Activated gamma-delta T cell (primary cell): ENCODE data around the gene FBXO9.
"Not testable (repeated sequence)": the region's sequence is repeated elsewhere in the genome, so short reads cannot be mapped to it uniquely, and the experiment has no call there.

Source experiments
- DNase-seq: peaks from one replicate; lab custom pipeline; 2025; lab: John Stamatoyannopoulos, UW

FBXO9 gene

GRCh38 chr6:53045891-53046673 lies 19.1 kb upstream of the FBXO9 start:
- DNase-seq = no peak

DNA sequence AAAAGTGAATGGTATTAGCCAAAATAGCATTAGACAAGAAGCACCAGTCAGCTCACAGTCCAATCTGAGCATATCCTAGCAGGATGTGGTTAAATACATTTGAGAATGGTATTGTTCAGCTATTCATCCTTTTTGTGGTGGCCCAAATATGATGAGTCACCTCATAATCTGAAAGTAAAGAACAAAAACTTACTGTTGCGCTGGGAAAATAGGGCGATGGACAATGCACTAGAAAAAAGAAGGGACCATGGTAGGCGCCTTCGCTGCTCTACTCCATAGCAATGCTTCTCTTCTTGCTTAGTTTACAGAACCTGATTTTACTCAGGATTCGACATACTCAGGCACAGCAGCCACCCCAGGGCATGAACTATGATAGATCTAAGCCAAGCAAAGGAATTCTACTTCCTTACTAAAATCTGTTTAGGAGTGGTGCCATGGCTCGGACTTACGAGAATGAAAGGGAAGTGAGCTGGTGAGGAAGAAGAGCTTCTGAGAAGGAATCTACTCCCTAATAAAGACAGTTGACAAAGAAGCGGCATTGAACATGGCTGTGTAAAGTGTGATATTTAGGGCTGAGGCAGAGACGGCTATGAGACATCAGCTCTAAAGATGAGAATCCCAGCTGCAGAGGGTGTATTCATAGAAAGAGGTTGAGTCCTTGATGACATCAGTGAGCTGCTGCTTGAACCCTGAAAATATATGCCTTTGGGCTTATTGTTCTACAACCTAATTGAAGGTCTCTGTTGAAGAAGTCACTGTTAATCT lies 16.6 kb upstream of the FBXO9 start:
- DNase-seq = no peak

GRCh38 chr6:53049415-53049814 lies 15.8 kb upstream of the FBXO9 start:
- no peak for DNase-seq

- not testable (repeated sequence) for DNase-seq
These were observed 13.1 kb upstream of the FBXO9 start for GRCh38 chr6:53052152-53052551.

DNA sequence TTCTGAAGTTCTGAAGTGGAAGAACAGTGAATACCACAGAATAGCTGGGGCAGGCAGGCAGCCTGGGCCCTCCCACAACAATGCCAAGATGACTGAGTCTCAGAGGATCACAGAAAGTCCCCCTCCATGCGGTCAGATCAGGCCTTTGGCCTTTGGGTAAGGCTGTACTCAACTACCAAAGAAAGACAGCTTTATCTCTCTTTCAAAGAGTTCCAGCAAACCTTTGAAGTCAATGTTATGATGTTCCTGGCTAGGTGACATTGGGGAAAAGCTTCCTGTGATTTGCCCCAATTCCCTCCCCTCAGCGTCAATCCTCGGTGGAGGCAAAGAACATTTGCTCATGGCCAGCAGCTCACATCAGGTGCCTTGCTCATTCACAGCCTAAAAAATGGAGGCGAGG lies 10.7 kb upstream of the FBXO9 start:
- DNase-seq = no peak

GRCh38 chr6:53055873-53056272 lies 9.3 kb upstream of the FBXO9 start:
- DNase-seq = no peak

- no peak for DNase-seq
These were observed 8.9 kb upstream of the FBXO9 start for GRCh38 chr6:53056273-53056672.

DNA sequence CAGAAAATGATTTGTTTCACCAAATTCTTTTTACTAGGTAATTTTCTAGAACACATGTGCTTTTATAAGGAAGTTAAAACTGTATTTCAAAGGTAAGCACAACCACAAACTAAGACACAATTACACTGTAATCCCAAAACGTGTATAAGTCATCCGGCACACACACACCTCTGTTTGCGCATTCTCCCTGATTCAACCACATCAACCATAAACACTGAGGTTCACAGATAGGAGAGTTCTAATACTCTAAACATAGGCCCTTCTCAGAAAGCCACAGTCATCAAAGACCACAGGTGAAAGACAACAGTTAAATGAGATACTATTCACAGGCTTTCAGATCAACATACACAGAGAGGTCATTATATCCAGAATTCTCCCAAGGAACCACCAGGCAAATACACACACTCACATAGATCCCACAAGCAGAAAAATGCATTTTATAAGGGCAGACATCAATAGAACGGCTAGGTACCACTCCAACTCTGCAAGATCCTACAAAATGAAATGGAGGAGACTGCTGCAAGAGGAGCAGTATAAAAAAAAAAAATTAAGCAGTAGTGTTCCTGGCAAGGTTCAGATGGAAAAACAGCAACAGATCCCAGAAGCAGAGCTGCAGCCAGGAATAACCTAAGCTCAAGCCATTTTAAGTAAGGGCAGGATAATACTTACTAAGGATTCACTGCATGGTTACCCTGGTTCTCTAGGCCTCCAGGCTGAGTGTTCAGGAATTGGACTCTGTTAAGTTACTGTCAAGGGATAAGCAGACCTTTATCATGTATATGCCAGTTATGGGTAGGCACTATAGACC lies 6.6 kb upstream of the FBXO9 start:
- no peak for DNase-seq

GRCh38 chr6:53059648-53060589 lies 5.3 kb upstream of the FBXO9 start:
- DNase-seq = no peak

DNA sequence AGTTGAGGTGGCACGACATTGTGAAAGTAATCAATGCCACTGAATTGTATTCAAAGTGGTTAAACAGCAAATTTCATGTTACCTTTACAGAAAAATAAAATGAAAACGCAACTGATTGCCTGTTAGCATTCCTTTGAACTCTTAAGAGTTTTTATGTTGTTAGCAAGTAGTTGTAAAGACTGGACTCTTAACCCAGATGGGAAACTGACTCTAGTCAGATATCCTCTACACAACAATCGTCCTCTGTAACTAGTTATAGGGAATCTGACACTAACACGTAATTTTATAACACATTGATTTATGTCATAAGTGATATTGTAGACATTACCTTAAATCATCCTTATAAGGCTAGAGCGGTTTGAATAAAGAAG lies 3.0 kb upstream of the FBXO9 start:
- DNase-seq = no peak

GRCh38 chr6:53064255-53064654 lies 949 bp upstream of the FBXO9 start:
- not testable (repeated sequence) for DNase-seq

GRCh38 chr6:53064726-53065265 lies 408 bp upstream of the FBXO9 start:
- DNase-seq = peak; percentile 88

DNA sequence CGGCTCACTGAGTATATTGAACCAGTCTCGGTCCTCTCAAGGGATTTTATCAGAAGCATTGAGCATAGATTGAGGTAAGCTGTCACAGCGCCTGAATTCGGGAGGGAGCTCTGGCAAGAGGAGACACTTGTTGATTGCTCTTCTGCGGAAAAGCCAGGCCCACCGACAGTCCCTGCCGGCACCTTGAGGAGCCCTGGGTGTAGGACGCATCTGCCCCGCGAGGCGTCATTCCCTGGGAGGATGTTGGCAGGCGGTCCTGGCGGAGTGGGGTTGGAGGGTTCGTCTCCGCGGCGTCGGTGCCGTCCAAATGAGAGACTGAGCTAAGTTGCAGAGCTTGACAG lies 843 bp downstream of the FBXO9 start:
- DNase-seq = peak; percentile 12

GRCh38 chr6:53066874-53067706 lies 1.9 kb downstream of the FBXO9 start:
- DNase-seq = no peak

- no peak for DNase-seq
These were observed 2.7 kb downstream of the FBXO9 start for GRCh38 chr6:53067849-53068361.

DNA sequence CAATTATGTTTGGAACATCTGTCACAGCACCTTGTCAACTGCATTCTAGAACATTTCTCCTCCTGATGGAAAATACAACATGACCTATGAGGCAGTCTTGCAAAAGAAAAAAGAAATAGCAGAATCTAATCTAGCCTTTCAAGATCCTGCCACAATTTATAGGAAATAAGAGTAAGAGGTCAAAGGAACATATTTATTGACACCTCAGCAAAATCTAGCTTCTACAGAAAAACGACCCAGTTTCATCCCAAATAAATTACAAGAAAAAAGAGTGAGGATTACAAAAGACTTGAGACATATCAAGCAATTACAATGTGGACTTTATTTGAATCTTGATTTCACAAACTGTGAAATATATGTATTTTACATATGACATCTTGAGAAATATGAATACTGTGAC lies 4.2 kb downstream of the FBXO9 start:
- no peak for DNase-seq

DNA sequence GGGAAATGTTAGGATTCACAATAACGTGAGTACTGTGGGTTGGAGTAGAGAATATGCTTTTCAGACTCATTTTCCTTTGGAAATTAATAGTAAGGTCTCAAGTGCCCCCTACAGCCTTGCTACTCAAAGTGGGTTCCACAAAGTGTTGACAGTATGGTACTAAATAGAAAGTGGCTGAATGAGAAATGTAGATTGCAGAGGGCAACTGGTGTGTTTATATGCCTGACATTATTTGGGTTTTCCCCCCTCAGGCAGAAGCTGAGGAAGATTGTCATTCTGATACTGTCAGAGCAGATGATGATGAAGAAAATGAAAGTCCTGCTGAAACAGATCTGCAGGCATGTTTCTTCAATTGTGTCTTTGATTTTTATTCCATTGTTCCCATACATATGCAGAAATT lies 5.6 kb downstream of the FBXO9 start:
- DNase-seq = no peak

GRCh38 chr6:53074347-53074746 lies 9.1 kb downstream of the FBXO9 start:
- no peak for DNase-seq

GRCh38 chr6:53080813-53081212 lies 15.6 kb downstream of the FBXO9 start:
- no peak for DNase-seq

DNA sequence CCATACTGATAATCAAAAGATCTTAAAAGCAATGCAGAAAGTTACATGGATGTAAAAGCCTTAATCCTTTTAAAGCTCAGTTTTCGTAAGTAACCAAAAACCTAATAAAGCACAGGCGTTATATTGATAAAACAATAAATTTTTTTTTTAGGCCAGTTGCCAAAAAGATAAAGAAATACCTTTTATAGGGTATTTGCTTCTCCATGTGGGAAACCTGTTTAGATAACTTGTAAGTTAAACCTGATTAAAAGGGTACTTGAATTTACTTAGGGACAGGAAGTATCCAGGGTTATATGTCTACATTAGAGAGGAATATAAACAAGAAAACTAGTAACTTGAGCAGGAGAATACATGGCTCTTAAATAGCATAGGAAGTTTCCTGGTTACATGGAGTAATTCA lies 21.1 kb downstream of the FBXO9 start:
- DNase-seq = no peak
